ENCODE results near the gene SERPINA1. TPM values are rescaled to one million over a fixed set of nuclear protein-coding genes. Genes with fewer than 3 reads are reported as not detected.

SERPINA1 gene
- total RNA-seq, 2 experiments from 2014 or later = 0.43 to 0.53 TPM

- H3K36me3 Mint-ChIP-seq (ENCODE audit: low read depth) = no peaks in the 10 kb centered on the region
- no peak overlapping the region for H3K4me3 Mint-ChIP-seq
- peaks cover 1% of the 10 kb centered on the region for H3K27me3 Mint-ChIP-seq
- H3K27ac Mint-ChIP-seq = no peak overlapping the region
- no peak for DNase-seq
- CTCF ChIA-PET = no interaction called here
- POLR2A ChIA-PET = no interaction called here
- no peaks in the 10 kb centered on the region for H3K9me3 Mint-ChIP-seq
- H3K4me1 Mint-ChIP-seq = no peaks in the 10 kb centered on the region
These were observed 55.8 kb downstream of the SERPINA1 start for GRCh38 chr14:94332587-94332986.

- Mint-ChIP-seq H3K4me3 (no peak overlapping the region), H3K27ac (no peak overlapping the region), H3K9me3 (no peaks in the 10 kb centered on the region), H3K4me1 (no peaks in the 10 kb centered on the region), H3K36me3 (ENCODE audit: low read depth) (no peaks in the 10 kb centered on the region), H3K27me3 (peaks cover 1% of the 10 kb centered on the region)
- ChIA-PET POLR2A (no interaction called here), CTCF (no interaction called here)
- no peak for DNase-seq
These were observed 56.3 kb downstream of the SERPINA1 start for GRCh38 chr14:94332063-94332583.

GRCh38 chr14:94331462-94331861, 56.9 kb downstream of the SERPINA1 start:
- no peak for DNase-seq
- Mint-ChIP-seq H3K9me3 (no peaks in the 10 kb centered on the region), H3K36me3 (ENCODE audit: low read depth) (no peaks in the 10 kb centered on the region), H3K4me1 (no peaks in the 10 kb centered on the region), H3K4me3 (no peak overlapping the region), H3K27ac (no peak overlapping the region), H3K27me3 (peaks cover 1% of the 10 kb centered on the region)
- CTCF ChIA-PET = no interaction called here
- POLR2A ChIA-PET = no interaction called here

- H3K36me3 Mint-ChIP-seq (ENCODE audit: low read depth) = no peaks in the 10 kb centered on the region
- ChIA-PET CTCF (interaction anchor here (0.6 kb wide), 1 partner anchor 171 kb away, joined by 3 read pairs; no protein-coding TSS in a partner anchor), POLR2A (interaction anchor here (0.7 kb wide), 1 partner anchor 19 kb away, joined by 3 read pairs; no protein-coding TSS in a partner anchor)
- no peak overlapping the region for H3K27ac Mint-ChIP-seq
- H3K27me3 Mint-ChIP-seq = peaks cover 1% of the 10 kb centered on the region
- no peaks in the 10 kb centered on the region for H3K9me3 Mint-ChIP-seq
- no peak for DNase-seq
- no peak overlapping the region for H3K4me3 Mint-ChIP-seq
- no peaks in the 10 kb centered on the region for H3K4me1 Mint-ChIP-seq
These were observed 57.5 kb downstream of the SERPINA1 start for GRCh38 chr14:94330857-94331256.

GRCh38 chr14:94330432-94330831, 58.0 kb downstream of the SERPINA1 start:
- POLR2A ChIA-PET = interaction anchor here (0.7 kb wide), 1 partner anchor 20 kb away, joined by 3 read pairs; no protein-coding TSS in a partner anchor
- H3K9me3 Mint-ChIP-seq = no peaks in the 10 kb centered on the region
- no peak for DNase-seq
- no peaks in the 10 kb centered on the region for H3K4me1 Mint-ChIP-seq
- H3K27me3 Mint-ChIP-seq = peaks cover 1% of the 10 kb centered on the region
- no peaks in the 10 kb centered on the region for H3K36me3 Mint-ChIP-seq (ENCODE audit: low read depth)
- CTCF ChIA-PET = no interaction called here
- no peak overlapping the region for H3K4me3 Mint-ChIP-seq
- no peak overlapping the region for H3K27ac Mint-ChIP-seq

GRCh38 chr14:94329857-94330256, 58.5 kb downstream of the SERPINA1 start:
- Mint-ChIP-seq H3K27me3 (peaks cover 1% of the 10 kb centered on the region), H3K9me3 (no peaks in the 10 kb centered on the region), H3K36me3 (ENCODE audit: low read depth) (no peaks in the 10 kb centered on the region), H3K27ac (no peak overlapping the region), H3K4me3 (no peak overlapping the region), H3K4me1 (no peaks in the 10 kb centered on the region)
- ChIA-PET POLR2A (no interaction called here), CTCF (no interaction called here)
- no peak for DNase-seq

GRCh38 chr14:94328196-94328595, 60.2 kb downstream of the SERPINA1 start:
- H3K27ac Mint-ChIP-seq = no peak overlapping the region
- ChIA-PET CTCF (no interaction called here), POLR2A (no interaction called here)
- H3K9me3 Mint-ChIP-seq = no peaks in the 10 kb centered on the region
- H3K4me1 Mint-ChIP-seq = no peaks in the 10 kb centered on the region
- no peak overlapping the region for H3K4me3 Mint-ChIP-seq
- H3K27me3 Mint-ChIP-seq = no peaks in the 10 kb centered on the region
- no peaks in the 10 kb centered on the region for H3K36me3 Mint-ChIP-seq (ENCODE audit: low read depth)
- DNase-seq = no peak

Other genes starting within 250 kb of the SERPINA1 start
- 1 to 10 TPM; 3.3 to 4.9 TPM for gene PPP4R4, start 214.3 kb downstream of the SERPINA1 start, total RNA-seq
- gene SERPINA10, start 95.3 kb downstream of the SERPINA1 start, total RNA-seq = not detected
- not detected for gene SERPINA6, start 65.3 kb downstream of the SERPINA1 start, total RNA-seq
- gene SERPINA2, start 21.9 kb downstream of the SERPINA1 start, total RNA-seq = not detected
- gene SERPINA11, start 64.2 kb upstream of the SERPINA1 start, total RNA-seq = not detected
- gene SERPINA9, start 87.6 kb upstream of the SERPINA1 start, total RNA-seq = not detected
- not detected for gene SERPINA12, start 120.9 kb upstream of the SERPINA1 start, total RNA-seq
- not detected for gene SERPINA4, start 172.8 kb upstream of the SERPINA1 start, total RNA-seq
- not detected for gene SERPINA5, start 192.8 kb upstream of the SERPINA1 start, total RNA-seq
- not detected for gene SERPINA3, start 223.8 kb upstream of the SERPINA1 start, total RNA-seq

All from activated CD4-positive, alpha-beta memory T cell treated with anti-CD3 and anti-CD28 coated beads, Interleukin-2, amount 10 ng/mL, durations not matched to agents 7 days and 5 days (primary cell).